NCI-H748 treated with DMSO at 0.1 percent for 48 hours (cell line): ENCODE measurements around the gene DPP6.

Experiments used
- DNase-seq: peaks from one replicate; lab custom pipeline; 2025; lab: John Stamatoyannopoulos, UW

Gene DPP6

DNA sequence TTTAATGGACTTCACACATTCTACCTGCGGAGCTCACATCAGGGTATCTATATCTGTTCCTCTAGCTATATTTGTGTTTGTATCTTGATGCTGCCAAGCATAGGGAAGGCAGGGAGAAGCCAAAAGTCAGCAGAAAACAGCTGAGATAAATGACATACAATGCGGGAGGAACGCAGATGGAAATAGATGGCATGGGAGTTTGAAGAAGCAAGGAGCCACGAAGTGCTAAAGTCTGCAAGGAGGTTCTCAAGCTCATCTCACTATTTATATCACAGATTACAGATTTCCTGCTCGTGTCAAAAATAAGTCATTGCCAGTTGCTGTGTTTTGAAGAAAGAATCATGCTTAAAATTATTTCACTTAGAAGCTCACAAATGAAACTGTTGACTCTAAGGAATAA lies 180.5 kb downstream of the DPP6 start:
- DNase-seq = no peak

DNA sequence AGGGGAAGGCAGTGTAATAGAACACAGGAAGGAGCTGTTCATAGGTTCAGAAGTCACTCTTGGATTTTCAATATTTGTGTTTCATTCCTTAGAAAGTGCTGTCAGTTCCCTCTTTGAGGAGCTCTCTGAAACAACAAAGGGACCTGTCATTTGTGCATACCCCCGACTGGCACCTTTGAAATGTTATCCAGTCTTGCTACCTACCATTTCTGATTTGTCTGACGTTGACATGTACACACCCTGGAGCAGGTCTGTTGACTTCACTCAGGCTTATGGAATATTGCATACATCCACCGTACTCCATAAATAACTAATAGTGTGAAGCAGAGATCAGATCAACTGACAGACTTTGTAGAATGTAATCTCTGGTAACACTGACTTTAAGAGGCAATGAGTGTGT lies 189.8 kb downstream of the DPP6 start:
- DNase-seq = no peak

DNA sequence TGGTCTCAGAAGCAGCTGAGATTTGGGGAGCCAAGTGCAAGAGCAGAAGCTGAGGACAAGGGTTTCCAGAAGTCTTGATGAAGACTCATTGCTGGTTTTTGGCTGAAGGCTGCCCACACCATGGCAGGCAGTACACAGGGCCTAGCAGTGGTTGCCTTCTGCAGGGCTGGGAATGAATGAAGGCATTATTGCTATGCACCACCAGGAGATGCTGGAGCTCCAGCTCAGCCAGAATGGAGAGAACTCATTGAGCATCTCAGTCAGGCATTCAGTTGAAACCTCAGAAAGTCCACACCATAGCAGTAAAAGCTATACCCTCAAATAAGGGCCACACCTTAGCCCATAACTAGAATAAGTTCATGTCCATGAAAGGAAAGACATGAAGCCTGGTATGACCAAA lies 190.5 kb downstream of the DPP6 start:
- DNase-seq = no peak

DNA sequence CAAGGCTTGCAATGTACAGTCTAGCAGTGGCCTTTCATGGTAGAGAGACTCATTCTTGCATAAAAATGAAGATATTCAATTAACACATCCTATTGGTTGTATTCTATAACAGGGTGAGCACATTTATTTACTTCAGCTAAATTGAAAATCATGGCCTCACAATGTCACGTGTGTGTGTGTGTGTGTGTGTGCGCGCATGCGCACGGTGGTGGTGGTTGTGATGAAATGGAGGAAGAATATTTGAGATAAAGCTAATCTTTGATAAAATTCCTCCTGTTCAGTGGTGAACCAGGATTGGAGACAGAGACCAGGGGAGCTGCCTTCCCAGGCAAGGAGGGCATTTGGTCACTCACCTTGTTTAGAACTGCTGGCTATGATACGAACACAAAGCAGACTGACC lies 199.8 kb downstream of the DPP6 start:
- DNase-seq = no peak

DNA sequence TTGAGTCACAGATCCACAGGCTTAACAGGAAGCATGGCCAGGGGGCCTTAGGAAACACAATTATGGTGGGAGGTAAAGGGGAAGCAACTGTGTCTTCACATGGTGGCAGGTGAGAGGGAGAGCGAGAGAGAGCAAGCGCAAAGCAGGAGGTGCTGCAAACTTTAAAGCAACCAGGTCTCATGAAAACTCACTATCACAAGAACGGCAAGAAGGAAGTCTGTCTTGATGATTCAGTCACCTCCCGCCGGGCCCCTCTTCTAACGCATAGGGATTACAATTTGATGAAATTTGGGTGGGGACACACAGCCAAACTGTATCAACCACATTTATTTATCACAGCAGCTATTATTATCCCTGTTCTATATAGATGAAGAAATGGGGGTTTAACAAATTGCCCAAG lies 201.6 kb downstream of the DPP6 start:
- no peak for DNase-seq

DNA sequence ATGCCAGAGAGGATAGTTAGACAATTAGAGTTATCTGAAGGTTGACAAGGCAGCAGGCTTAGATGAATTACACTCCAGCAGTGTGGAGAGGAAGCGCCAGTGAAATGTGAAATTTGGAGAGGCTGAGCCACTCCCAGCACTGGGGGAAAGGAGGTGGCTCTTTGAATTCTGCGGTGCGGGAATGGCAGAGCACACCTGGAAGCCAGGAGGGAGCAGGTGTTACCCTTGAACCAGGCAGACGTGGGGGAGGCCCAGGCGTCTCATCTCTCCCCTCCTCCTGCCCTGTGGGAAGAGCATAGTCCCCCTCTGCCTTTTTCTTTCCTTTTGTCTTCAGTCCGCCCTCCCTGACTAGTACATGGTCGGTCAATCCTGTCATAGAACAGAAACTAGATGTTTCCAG lies 203.1 kb downstream of the DPP6 start:
- DNase-seq = no peak

DNA sequence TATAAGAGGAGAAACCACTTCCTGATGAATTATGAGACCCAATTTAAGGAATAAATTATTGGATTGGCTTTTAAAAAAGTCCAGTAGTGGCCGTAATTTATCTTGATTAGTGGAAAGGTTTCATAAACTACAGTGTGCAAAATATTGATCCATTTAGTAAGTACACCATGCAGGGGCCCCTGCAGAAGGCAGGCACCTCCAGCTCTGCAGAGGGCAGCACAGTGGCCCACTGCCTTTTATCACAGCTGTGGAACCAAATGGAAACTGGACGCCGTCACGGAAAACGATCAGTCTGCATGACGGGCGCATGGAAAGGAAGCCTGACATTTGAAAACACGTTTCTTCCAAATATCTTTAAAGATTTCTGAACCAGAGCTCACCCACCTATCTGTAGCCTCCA lies 204.0 kb downstream of the DPP6 start:
- DNase-seq = no peak

DNA sequence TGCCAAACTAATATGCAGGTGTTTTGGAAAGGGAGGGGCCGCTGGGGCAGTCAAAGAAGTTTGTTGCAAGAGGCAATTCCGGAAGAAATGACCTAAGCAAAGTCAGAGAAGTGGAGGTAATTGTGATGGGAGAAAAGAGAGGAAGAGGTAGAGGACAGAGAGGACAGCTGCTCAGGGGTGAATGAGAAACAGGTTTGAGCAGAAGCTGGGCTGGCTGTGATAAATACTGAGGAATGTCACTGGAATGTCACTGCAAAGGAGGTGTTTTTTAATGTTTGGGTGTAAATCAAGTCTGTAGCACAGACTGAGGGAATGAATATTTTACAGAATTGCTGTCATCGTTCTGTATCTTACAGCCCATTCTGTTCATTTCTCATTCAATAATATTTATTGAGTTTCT lies 207.2 kb downstream of the DPP6 start:
- no peak for DNase-seq

DNA sequence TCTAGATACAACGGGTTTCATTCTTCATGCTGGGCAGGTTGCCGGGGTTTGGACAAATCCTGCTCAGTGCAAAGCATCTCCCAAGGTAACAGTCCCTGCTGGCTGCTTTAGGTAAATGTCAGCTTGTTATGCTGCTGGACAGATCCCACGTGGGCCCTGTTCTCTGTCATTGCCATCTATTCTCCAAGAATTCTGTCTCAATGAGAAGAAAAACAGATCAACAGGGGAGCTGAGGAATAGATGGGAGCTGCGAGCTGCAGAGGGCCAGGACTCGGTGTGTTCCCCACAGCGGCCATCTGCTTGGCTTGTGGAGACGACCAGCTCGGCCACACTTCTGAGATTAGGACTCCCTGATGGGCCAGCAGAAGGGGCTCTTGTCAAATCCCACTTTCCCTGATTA lies 235.2 kb downstream of the DPP6 start:
- DNase-seq = no peak

DNA sequence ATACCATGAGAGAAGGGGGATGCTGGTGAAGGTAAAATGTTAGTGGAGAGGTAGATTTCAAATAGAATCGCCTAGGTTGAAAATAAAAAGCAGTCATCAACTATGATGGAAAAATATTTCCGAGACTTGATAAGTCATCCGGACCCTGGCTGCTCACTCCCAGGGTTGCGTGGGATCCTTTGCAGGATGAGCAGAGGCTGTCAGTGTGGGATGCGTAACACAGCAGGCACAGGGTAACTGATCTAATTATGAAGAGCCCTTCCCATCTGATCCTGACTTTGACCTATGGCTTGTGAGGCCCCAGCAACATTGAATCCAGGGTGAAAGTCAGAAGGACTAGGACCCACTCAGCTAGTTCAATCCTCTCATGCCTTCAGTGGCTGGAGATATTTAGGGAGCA lies 236.9 kb downstream of the DPP6 start:
- no peak for DNase-seq

DNA sequence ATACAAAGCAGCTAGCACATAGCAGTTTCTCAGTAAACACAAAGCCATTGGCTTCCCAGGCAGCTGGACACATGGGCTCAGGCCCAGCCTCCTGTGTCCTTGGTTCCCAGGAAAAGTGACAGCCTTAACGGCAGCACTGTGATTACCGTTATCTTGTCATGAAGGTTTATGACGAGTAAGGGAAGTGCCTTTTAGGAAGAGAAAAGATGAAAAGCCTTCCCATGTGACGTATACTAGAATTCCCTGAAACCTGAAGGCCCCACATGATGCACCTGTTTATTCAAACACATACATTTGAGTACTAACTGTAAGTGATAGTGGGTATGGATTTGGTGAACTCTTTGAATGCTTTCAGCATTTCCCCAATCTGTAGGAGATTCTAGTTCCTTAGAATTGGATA lies 244.2 kb downstream of the DPP6 start:
- no peak for DNase-seq

DNA sequence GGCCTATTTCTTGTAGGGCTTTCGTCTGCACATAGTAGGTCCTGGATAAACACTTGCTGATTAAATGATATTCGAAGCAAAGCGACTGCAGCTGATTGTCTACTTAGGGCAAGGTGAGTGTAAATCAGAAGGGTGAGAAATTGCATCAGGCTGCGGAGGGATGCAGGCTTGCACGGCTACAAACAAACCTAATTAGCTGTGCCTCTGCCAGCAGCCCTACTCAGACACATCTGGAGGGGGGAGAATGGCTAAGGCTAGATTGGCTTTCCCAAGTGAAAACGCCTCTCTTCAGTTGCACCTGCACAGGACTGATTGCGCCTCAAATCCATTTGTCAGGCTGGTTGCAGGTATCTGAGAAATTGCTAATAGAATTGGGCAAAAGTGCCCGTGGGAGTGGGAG lies 247.5 kb downstream of the DPP6 start:
- DNase-seq = no peak

DNA sequence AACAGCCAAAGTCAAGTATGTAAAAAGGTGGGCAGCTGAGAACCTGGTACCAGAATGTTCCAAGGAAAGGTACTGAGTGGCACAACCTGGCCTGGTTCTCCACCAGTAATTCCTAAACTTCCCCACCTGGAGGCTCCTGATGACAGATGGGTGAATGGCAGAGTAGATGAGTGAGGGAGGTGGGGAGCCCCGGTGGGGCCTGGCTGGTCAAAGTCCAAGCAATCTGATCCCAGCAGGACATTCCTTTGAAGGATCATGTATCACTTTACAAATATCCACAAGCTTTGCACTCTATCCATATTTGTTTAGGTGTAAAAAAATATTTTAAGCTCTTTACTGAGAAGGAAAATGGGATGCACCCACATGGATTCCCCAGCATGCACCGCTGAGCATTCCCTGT lies 250.2 kb downstream of the DPP6 start:
- no peak for DNase-seq

DNA sequence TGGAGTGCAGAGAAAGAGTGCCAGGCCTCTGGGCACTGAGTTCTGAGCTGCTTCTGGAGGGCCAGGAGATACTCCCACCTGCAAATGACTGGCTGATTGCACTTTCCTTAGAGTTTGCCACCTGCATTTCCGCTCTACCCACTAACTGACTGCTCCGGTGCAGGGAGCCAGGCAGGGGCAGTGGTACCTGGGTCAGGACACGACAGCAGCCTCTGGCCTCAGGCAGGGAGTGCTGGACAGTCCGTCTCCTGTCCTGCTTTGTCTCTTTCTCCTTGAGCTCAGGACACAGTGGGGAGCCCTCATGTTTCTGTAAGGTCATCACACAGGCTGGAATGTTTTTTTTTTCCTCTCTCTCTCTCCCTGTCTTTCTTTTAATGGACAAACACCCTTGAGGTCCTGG lies 252.0 kb downstream of the DPP6 start:
- no peak for DNase-seq

DNA sequence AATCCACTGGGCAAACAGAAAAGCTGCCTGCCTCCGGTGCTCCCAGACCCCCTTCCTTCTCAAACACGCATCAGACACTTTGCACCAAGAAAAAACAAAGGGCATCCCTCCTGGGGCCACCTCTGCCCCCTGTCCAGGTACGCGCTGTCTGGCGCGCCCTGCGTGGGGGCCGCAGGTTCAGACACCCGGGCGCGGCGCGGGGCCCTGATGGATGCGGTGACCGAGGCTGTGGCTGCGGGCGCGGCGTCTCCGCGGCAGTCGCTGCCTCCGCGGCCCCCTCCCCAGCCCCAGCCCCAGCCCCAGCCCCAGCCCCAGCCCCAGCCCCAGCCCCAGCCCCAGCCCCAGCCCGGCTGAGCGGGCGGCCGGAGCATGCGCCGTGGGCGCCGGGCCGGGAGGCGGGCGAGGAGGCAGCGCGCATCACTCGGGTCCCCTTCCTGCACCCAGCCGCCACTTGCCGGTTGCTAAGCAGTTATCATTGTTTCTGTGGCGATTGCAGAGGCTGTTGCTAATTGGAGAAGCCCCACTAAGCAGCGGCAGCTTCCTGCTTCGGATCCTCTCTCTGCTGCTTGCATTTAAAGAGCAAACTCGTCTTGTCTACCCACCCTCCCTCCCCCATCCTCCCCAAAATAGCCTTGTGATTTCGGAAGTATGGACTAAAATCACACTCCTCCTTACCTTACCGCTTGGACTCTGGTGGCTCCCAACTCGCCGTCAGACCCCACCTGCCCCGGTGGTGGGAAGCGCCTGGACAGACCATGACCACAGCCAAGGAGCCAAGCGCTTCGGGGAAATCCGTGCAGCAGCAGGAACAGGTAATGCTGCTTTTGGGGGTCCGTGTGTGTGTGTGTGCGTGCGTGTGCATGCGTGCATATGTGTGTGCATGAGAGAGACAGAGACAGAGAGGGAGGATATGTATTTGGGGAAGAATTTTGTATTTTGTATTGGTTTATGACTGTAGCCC lies 252.8 kb downstream of the DPP6 start:
- peak; percentile 48 for DNase-seq

DNA sequence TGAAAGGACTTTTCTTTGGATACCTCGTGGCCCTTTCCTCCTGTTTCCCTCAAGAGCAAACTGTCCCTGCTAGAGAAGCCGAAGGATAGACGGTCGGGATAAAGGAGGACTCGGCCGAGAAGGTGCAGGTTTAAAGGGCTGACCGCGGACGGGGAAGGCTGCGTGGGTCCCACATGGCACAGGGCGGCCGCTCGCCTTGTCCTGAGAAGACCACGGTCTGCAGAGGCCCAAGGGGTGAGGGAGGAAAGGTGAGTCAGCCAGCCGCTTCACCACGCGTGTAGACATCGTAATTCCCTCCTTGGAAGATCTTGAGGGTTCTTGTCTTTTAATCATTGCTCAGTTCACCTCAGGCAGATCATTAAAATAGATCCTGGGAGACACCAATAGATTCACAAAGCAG lies 253.8 kb downstream of the DPP6 start:
- DNase-seq = no peak

DNA sequence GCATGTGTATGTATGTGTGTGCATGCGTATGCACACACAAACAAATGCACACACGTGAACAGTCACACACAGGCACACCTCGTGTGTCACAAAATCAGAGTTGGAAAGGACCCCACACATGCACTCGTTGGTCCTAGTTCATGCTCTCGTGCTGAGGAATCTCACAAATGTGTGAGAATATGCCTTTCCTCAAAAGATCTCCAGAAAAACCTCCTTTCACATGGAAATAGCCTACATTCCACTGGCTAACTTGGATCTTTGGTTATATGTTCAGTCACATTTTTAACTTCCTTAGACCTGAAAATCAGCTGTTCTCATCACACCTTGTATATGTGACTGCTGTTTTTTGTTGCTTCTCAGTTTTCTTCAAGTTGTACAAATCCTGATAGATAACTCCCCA lies 256.7 kb downstream of the DPP6 start:
- no peak for DNase-seq

DNA sequence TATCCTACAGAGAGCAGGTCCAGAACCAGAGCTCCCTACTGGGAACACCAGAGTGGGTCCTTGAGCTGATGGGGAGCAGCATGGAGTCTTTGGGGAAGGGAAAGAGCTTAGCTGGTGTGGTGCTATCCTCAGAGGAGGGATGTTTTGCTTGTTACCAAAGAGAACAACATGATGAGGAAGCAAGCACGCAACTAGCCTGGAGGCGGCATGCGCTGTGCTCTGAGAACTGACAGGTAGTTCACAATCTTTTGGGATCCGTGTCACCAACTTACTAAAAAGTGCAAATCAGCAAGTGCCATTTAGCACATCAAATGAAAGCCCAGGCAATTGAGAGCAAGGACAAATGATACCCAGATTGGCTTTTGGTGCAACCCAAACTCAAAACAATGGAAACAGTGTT lies 257.9 kb downstream of the DPP6 start:
- no peak for DNase-seq

DNA sequence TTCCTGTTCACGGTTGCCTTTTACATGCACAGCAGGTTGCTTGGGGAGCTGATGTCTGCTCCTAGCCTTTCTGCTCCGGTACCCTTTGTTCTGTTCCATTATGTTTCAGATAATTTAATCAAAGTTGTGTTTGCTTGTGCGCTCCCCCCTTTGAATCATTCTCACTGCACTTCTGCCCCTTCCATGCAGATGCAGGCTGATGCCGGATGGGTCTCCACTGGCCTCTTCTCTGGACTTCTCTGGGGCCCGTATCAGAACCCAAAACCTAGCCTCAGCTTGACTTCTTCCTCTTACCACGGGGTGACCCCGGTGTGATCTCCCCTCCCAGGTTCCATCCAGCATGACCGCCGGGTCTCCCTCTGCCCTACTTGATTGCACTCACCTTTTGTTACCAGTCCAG lies 272.0 kb downstream of the DPP6 start:
- DNase-seq = no peak

DNA sequence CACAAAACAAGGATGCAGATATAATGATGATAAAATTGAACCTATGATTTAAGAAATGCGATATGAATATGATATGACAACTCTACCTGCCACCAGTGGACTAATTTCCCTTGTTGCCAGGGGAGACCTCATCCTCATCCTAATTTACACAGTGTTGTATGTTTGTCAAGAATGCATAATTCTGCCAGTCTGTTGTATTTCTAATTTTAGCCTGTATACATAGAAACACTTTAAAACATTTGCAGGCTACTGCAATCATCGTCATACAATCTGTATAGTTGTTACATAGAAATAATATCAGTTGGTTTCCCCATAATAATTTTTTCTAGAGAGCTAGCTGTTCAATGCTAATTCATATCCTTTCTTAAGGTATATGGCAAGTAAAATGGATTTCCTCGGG lies 274.2 kb downstream of the DPP6 start:
- no peak for DNase-seq

DNA sequence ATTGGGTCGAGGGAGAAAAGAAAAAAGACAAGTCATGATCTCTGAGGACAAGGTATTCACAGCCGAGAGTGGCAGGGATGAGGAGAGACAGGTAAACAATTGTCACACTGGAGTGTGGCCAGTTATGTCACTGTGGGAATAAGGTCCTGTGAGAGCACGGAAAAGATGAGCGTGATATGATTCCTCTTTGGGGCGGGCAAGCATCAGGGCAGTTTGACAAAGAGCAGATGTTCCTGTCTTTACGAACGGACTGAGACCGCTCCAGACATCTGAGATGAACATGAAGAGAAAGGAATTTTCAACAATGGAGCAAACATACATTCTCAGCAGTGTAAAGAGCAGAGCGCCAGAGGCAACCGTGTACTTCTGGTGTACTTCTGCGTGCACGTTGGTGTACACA lies 278.1 kb downstream of the DPP6 start:
- no peak for DNase-seq

DNA sequence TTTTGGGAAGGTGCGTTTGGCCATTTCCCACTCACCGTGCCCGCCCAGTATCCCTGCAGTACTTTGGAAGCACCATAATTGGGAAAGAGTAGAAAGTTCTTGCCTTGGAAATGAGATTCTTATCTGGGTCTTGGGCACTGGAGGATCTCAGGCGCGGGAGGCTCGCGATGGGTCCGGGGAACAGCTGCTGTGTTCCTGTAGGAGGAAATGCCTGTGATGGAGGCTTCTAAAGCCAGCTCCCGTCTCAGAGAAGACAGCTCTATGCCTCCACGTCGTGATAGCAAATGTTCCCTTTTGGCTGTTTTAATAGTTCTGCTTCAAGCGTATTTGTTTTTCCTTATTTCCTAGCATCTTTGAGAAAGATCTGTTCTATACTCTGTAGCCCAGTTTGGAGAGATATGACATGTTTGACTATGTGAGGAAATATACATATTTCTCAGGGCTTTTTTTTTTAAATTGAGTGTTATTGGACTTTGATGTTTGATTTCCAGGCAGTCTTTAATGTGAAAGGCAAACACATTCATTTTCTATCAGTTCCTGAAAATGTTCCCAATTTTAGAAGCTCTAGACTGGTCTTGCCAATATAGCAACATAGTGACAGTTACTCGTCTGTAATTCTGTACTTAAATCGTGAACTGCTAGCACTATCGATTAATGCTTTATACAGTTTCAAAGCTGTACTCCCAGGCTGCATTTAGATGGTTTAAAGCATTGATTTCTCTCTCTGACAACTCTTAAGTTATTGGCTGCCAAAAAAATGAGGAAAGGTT lies 280.8 kb downstream of the DPP6 start:
- no peak for DNase-seq

DNA sequence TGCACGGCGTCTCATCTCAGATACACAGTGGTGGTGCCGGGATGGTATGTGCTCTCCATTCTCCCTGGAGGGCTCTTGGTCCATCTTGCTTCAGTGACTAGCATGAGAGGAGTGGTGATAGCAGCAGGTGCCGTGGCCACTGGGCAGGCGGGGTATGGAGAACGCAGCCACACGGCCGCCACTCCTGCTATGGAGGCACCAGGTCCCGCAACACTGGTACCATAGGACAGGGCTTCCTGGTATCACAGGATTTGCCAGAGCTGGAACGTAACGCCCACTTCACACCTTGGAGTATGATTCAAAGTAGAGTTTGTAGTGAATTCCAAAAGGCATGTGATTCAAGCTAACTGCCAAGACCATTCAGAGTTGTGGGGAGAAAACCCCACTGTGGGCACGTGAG lies 284.1 kb downstream of the DPP6 start:
- DNase-seq = no peak
